GM12891 (cell line): ENCODE results near the gene TRA2A.

Experiments
- POLR2A ChIP-seq: IDR thresholded peaks from 2 replicates; pipeline ENCODE4 v1.6.1; 2011; ENCODE audit warnings: low read depth, low read length, control low read depth
- POLR2AphosphoS5 ChIP-seq: IDR thresholded peaks from 2 replicates; pipeline ENCODE4 v1.6.1; 2011; ENCODE audit warnings: low read depth, low read length, control low read depth
- TAF1 ChIP-seq: IDR thresholded peaks from 2 replicates; pipeline ENCODE4 v1.6.1; 2011; ENCODE audit warnings: low read depth, low read length, control low read depth

DNA sequence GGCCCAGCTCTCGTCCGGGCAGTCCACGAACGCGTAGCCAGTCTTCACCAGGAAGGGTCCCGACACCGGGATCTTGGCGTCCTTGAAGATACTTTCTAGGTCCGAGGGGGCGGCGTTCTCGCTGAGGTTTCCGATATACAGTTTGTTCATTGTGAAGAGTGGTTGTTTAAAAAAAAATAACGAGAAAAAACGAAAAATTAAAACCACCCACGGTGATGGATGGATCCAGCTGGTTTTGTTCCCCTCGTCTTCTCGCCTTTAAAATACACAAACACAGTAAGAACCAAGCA lies 61.9 kb downstream of the TRA2A start:
- TF ChIP-seq POLR2AphosphoS5 (no peak), TAF1 (no peak), POLR2A (no peak)
